ENCODE measurements around the gene GRIN3B.

DNA sequence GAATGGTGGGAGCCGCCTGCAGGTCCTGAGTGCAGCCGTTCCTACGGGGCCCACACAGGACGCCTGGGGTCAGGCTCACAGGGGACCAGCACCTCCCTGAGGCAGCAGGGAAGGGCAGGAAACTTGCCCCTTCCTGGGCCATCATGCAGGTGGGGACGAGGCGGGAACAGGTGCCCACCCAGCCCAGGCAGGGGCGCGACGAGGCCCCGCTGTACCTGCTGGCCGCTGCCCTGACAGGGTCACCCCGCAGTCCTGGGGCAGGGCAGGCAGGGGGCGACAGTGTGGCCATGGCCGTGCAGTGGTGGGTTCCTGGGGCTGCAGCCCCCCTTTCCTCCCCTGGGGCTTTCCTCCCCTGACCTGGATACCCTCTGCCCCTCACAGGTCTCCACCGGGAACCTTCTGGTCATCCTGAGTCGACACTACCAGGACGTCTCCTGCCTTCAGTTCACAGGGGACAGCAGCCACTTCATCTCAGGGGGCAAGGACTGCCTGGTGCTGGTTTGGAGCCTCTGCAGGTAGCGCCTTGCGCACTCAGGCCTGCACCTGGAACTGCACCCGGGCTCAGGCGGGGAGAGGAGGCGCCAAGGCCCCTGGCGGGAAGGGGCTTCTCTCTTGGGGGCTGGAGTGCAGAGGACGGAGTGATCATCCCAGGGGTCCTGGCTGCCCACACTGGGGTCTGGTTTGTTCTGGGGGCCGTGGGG is 10.7 kb upstream of the GRIN3B start:
- TF ChIP-seq POU6F1 (CRISPR knock-in tag; IDR thresholded peaks at IDR 0.05; ENCODE audit: borderline replicate concordance, low read depth) (no peak), ARNTL (CRISPR knock-in tag; IDR thresholded peaks at IDR 0.05; ENCODE audit: borderline replicate concordance, low read depth) (no peak), ZNF565 (CRISPR knock-in tag; conservative IDR thresholded peaks at IDR 0.05; ENCODE audit: low read depth) (no peak), ISL1 (CRISPR knock-in tag; IDR thresholded peaks at IDR 0.05) (no peak)
- TF ChIP-seq, protein P1, sequence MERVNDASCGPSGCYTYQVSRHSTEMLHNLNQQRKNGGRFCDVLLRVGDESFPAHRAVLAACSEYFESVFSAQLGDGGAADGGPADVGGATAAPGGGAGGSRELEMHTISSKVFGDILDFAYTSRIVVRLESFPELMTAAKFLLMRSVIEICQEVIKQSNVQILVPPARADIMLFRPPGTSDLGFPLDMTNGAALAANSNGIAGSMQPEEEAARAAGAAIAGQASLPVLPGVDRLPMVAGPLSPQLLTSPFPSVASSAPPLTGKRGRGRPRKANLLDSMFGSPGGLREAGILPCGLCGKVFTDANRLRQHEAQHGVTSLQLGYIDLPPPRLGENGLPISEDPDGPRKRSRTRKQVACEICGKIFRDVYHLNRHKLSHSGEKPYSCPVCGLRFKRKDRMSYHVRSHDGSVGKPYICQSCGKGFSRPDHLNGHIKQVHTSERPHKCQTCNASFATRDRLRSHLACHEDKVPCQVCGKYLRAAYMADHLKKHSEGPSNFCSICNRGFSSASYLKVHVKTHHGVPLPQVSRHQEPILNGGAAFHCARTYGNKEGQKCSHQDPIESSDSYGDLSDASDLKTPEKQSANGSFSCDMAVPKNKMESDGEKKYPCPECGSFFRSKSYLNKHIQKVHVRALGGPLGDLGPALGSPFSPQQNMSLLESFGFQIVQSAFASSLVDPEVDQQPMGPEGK (CRISPR knock-in tag; IDR thresholded peaks at IDR 0.05; ENCODE audit: borderline replicate concordance) = no peak
- TF ChIP-seq, protein P2, sequence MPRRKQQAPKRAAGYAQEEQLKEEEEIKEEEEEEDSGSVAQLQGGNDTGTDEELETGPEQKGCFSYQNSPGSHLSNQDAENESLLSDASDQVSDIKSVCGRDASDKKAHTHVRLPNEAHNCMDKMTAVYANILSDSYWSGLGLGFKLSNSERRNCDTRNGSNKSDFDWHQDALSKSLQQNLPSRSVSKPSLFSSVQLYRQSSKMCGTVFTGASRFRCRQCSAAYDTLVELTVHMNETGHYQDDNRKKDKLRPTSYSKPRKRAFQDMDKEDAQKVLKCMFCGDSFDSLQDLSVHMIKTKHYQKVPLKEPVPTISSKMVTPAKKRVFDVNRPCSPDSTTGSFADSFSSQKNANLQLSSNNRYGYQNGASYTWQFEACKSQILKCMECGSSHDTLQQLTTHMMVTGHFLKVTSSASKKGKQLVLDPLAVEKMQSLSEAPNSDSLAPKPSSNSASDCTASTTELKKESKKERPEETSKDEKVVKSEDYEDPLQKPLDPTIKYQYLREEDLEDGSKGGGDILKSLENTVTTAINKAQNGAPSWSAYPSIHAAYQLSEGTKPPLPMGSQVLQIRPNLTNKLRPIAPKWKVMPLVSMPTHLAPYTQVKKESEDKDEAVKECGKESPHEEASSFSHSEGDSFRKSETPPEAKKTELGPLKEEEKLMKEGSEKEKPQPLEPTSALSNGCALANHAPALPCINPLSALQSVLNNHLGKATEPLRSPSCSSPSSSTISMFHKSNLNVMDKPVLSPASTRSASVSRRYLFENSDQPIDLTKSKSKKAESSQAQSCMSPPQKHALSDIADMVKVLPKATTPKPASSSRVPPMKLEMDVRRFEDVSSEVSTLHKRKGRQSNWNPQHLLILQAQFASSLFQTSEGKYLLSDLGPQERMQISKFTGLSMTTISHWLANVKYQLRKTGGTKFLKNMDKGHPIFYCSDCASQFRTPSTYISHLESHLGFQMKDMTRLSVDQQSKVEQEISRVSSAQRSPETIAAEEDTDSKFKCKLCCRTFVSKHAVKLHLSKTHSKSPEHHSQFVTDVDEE (CRISPR knock-in tag; IDR thresholded peaks at IDR 0.05) = no peak
- TF ChIP-seq, protein P3, sequence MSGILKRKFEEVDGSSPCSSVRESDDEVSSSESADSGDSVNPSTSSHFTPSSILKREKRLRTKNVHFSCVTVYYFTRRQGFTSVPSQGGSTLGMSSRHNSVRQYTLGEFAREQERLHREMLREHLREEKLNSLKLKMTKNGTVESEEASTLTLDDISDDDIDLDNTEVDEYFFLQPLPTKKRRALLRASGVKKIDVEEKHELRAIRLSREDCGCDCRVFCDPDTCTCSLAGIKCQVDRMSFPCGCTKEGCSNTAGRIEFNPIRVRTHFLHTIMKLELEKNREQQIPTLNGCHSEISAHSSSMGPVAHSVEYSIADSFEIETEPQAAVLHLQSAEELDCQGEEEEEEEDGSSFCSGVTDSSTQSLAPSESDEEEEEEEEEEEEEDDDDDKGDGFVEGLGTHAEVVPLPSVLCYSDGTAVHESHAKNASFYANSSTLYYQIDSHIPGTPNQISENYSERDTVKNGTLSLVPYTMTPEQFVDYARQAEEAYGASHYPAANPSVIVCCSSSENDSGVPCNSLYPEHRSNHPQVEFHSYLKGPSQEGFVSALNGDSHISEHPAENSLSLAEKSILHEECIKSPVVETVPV (CRISPR knock-in tag; IDR thresholded peaks at IDR 0.05) = no peak
